Spleen (tissue), 7 donors: ENCODE results near the gene FAM221A.

ENCODE experiments used
- CTCF ChIP-seq, 11 experiments: fragments of 200-600 bp in 7 of 11; fragments of 450-650 bp in 4 of 11; sonication (generic) in 4 of 11; IDR thresholded peaks in 8 of 11; conservative IDR thresholded peaks in 3 of 11; 1 replicate in 7 of 11; 2 replicates in 4 of 11; pipeline versions ENCODE4 v1.4.0 to v1.8.0; 2016 to 2021; ENCODE audit warnings: antibody characterized with exemption in 11 of 11, inconsistent platforms in 4 of 11, mild to moderate bottlenecking in 1 of 11
- POLR2A ChIP-seq, 3 donors: fragments of 450-650 bp; IDR thresholded peaks; one replicate each; pipeline ENCODE4 v1.5.1; 2017; ENCODE audit warnings: antibody characterized with exemption in 3 of 3, mild to moderate bottlenecking in 1 of 3
- donor health status: DM: no; HTN: no; CAD: no; lungs with moderate emphysema.
- donor health status: DM: no; HTN: no; CAD: no.
- donor health status: DM: no; HTN: no; CAD: no.

GRCh38 chr7:23680414-23681405 lies 711 bp downstream of the FAM221A start:
- TF ChIP-seq POLR2A (IDR thresholded peaks at IDR 0.05) (no peak), CTCF (IDR thresholded peaks at IDR 0.05 in 8 of 11, conservative IDR thresholded peaks at IDR 0.05 in 3 of 11) (no peak)
